PFSK-1 (cell line): ENCODE data around the gene TCOF1.

Experiments
- FOXP2 ChIP-seq: optimal IDR thresholded peaks from 2 replicates; pipeline ENCODE3; 2011; ENCODE audit warnings: borderline replicate concordance, control low read depth, inconsistent platforms; ENCODE audit not compliant: insufficient read depth; ENCODE audit errors: extremely low read length, extremely low read depth
- POLR2AphosphoS5 ChIP-seq: IDR thresholded peaks from 2 replicates; pipeline ENCODE4 v1.6.1; 2012; ENCODE audit warnings: low read depth, mild to moderate bottlenecking, control low read depth, low read length, moderate library complexity
- SIN3A ChIP-seq: IDR thresholded peaks from 2 replicates; pipeline ENCODE4 v1.6.1; 2012; ENCODE audit warnings: mild to moderate bottlenecking, low read length, moderate library complexity, borderline replicate concordance; ENCODE audit not compliant: insufficient read depth
- TAF1 ChIP-seq: IDR thresholded peaks from 2 replicates; pipeline ENCODE4 v1.6.1; 2012; ENCODE audit warnings: low read length, control low read depth, borderline replicate concordance; ENCODE audit not compliant: insufficient read depth
- TF ChIP-seq, protein P1 (sequence below), 2 experiments: IDR thresholded peaks; 2 replicates each; pipeline versions ENCODE4 v1.6.1 to v1.8.0; 2011 to 2012; ENCODE audit warnings: low read depth in 2 of 2, low read length in 2 of 2, control low read depth in 1 of 2, inconsistent platforms in 1 of 2, mild to moderate bottlenecking in 1 of 2, moderate library complexity in 1 of 2; ENCODE audit not compliant: insufficient read depth in 1 of 2

DNA sequence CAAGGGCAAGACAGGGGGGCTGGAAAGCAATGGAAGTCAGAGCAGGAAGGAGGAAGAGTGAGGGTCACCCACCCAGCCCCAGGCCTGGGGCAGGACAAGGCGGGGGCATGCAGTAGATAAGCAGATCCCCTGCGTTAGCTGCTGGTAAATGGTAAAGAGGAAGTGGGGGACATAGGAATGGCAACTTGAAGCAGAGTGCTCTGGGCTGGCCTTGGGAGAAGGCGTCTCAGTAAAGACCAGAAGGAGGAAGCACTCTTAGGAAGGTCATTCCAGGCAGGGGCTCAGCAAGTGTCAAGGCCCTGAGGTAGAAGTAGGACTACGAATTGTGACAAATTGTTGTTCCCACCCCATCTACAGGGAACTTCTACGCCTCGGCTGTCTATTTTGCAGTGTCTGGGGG is 15.1 kb downstream of the TCOF1 start:
- TF ChIP-seq, protein P1, sequence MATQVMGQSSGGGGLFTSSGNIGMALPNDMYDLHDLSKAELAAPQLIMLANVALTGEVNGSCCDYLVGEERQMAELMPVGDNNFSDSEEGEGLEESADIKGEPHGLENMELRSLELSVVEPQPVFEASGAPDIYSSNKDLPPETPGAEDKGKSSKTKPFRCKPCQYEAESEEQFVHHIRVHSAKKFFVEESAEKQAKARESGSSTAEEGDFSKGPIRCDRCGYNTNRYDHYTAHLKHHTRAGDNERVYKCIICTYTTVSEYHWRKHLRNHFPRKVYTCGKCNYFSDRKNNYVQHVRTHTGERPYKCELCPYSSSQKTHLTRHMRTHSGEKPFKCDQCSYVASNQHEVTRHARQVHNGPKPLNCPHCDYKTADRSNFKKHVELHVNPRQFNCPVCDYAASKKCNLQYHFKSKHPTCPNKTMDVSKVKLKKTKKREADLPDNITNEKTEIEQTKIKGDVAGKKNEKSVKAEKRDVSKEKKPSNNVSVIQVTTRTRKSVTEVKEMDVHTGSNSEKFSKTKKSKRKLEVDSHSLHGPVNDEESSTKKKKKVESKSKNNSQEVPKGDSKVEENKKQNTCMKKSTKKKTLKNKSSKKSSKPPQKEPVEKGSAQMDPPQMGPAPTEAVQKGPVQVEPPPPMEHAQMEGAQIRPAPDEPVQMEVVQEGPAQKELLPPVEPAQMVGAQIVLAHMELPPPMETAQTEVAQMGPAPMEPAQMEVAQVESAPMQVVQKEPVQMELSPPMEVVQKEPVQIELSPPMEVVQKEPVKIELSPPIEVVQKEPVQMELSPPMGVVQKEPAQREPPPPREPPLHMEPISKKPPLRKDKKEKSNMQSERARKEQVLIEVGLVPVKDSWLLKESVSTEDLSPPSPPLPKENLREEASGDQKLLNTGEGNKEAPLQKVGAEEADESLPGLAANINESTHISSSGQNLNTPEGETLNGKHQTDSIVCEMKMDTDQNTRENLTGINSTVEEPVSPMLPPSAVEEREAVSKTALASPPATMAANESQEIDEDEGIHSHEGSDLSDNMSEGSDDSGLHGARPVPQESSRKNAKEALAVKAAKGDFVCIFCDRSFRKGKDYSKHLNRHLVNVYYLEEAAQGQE (IDR thresholded peaks at IDR 0.05; ENCODE audit: insufficient read depth in 1 of 2, low read depth in 2 of 2, low read length in 2 of 2), result no peak
- TF ChIP-seq TAF1 (no peak), POLR2AphosphoS5 (no peak), SIN3A (no peak), FOXP2 (no peak)
